Measurements from ENCODE around the gene HPCAL1.

DNA sequence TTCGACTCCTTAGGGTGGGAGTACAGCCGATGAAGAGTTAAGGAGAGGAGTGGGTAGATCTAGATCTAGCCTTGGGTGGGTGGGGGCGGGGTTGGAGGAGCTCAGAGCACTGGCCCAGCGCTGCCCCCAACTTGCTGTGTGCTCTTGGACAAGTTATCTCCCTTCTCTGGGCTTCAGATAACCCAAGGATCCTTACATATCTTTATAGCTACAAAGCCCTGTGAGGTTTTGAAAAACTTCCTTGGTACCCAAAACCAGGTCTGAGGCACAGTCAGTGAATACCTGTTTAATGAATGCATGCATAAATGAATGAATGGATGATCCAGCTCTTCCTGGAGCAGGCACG lies 146.8 kb downstream of the HPCAL1 start:
- TF ChIP-seq, protein P1, sequence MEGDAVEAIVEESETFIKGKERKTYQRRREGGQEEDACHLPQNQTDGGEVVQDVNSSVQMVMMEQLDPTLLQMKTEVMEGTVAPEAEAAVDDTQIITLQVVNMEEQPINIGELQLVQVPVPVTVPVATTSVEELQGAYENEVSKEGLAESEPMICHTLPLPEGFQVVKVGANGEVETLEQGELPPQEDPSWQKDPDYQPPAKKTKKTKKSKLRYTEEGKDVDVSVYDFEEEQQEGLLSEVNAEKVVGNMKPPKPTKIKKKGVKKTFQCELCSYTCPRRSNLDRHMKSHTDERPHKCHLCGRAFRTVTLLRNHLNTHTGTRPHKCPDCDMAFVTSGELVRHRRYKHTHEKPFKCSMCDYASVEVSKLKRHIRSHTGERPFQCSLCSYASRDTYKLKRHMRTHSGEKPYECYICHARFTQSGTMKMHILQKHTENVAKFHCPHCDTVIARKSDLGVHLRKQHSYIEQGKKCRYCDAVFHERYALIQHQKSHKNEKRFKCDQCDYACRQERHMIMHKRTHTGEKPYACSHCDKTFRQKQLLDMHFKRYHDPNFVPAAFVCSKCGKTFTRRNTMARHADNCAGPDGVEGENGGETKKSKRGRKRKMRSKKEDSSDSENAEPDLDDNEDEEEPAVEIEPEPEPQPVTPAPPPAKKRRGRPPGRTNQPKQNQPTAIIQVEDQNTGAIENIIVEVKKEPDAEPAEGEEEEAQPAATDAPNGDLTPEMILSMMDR (IDR thresholded peaks at IDR 0.05) = no peak
- TF ChIP-seq POLR2AphosphoS5 (IDR thresholded peaks at IDR 0.05) (no peak), POLR2A (IDR thresholded peaks at IDR 0.05; ENCODE audit: low read depth) (no peak)
